VCaP (cell line): ENCODE data around the gene PRR30.

Experiments
- H3K27ac ChIP-seq: fragments of 450-650 bp; 2 replicates; pipeline ENCODE4 v1.5.1; 2017
- TF ChIP-seq, protein P1 (sequence below): fragments of 450-650 bp; conservative IDR thresholded peaks from 2 replicates; pipeline ENCODE4 v1.5.1; 2017; ENCODE audit warnings: mild to moderate bottlenecking, moderate library complexity

Gene PRR30

DNA sequence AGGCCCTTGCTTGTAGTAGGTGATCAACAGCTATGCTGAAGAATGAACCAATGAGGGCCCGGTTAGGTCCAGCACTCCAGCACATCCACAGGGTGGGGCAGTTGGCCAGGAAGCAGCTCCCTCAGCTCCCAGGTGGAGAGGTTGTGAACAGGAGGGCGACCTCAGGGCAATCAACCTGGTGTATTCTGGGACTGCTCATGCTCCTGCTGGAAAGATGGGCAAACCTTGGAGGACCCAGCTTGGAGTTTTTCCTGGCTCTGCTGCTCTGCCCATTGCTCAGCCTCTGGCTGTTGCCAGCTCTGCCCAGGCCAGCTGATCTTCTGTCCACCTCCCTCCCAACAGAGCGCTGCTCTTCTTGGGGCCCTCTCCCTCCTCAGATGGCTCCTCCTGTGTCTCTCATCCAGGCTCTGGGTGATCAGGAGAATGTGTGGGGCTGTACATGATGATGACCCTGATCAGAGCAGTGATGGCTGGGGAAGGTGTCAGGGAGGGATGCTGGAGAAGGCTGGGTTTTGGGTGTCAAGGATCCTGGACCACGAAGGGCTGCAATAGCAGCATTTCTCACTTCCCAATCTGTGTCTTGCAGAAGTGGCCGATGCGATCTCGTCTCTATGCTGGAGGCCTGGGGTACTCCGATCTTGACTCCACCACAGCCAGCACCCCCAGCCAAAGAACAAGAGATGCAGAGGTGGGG is 13.0 kb upstream of the PRR30 start:
- H3K27ac ChIP-seq: no peak overlapping the region
- TF ChIP-seq, protein P1, sequence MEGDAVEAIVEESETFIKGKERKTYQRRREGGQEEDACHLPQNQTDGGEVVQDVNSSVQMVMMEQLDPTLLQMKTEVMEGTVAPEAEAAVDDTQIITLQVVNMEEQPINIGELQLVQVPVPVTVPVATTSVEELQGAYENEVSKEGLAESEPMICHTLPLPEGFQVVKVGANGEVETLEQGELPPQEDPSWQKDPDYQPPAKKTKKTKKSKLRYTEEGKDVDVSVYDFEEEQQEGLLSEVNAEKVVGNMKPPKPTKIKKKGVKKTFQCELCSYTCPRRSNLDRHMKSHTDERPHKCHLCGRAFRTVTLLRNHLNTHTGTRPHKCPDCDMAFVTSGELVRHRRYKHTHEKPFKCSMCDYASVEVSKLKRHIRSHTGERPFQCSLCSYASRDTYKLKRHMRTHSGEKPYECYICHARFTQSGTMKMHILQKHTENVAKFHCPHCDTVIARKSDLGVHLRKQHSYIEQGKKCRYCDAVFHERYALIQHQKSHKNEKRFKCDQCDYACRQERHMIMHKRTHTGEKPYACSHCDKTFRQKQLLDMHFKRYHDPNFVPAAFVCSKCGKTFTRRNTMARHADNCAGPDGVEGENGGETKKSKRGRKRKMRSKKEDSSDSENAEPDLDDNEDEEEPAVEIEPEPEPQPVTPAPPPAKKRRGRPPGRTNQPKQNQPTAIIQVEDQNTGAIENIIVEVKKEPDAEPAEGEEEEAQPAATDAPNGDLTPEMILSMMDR: no peak

DNA sequence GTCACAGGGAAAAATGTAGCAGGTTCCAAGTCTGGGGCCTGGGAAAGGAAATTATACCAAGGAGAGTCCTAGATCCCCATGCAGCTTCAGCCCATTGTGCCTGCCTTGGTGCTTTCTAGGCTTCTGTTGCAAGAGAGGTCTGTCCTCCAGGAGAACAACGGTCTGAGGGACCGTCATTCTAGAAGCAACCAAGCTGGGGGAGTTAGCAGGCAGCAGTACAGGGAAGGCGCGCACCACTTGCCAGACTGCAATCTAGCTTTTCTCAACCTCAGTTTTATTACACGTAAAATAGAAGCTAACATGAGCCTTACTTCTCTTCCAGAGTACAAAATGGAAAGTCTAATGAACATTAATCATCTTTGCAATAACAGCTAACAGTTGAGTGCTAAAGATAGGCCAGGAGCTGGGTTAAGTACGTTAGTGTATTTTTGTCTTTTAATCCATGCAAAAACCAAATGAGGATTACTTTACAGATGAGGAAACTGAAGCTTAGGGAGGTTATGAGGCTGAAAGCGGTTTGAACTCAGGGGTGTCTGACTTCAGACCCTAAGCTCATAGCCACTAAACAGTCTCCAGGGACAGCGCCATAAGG is 11.5 kb upstream of the PRR30 start:
- no peak overlapping the region for H3K27ac ChIP-seq
- TF ChIP-seq, protein P1: no peak

DNA sequence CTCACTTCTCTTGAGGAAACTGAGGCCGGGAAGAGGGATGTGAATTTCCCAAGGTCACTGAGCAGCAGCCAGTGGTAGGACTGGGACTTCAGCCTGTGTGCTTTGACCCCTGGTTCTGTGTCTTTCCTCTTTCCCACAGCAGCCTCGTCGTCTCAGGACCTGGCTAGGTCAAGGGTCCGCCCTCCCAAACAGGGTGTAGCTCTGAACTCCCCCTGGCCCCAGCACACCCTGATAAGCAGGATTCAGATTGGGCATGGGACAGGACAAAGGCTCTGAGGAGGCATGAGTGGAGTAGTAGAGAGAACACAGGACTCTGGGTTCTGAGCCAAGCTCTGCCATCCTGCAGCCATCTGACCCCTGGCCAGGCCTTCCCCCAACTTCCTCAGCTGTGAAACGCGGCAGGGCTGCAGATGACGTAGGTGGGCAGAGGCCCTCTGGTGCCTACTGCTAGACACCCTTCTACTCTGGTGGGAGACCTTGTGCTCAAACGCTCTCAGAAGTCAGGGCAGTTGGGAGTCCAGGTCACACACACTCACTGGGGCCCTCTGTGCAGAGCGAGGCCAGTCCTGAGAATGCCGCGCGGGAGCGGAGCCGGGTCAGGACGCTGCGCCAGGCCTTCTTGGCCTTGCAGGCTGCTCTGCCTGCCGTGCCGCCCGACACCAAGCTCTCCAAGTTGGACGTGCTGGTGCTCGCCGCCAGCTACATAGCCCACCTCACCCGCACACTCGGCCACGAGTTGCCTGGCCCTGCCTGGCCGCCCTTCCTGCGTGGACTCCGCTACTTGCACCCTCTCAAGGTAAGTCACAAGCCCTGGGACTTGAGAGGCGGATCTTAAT is 10.6 kb upstream of the PRR30 start:
- TF ChIP-seq, protein P1: no peak

DNA sequence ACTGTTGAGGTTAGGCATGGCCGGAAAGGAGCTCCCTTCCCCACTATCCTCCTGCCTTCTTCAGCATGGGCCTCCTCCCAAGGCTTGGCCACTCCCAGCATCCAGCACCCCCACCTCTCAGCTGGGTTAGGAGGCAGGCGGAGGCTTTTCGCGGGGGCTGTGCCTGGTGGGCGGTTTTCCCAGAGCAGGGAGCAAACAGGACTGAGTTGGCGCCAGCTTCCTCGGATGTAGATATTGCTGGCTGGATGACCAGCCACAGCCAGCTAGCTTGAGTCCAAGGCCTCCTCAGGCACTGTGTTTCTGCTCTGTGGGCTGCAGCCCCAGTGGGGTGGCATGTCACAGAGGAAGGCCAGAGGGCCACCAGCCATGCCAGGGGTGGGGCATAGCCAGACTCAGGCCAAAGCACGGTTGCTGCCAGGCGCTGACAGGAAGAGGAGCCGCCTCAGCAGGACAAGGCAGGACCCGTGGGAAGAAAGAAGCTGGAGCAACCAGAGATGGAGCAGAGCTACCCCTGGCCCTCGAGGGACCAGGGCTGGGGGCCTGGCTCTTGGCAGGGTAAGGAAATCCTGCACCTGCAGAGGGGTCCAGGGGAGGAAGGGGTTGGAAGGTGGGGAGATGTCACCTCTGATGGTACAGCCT is 9.7 kb upstream of the PRR30 start, which contains the start of gene TCF23:
Gene TCF23, plus strand, starts transcription at position 204 of the 639 bp plus-strand sequence. Its CDS starts 130 bp downstream, at position 334.
- TF ChIP-seq, protein P1: no peak
- H3K27ac ChIP-seq: no peak within 1 kb of the TSS

More for the DNA sequence above, 10.6 kb upstream of the PRR30 start:
- no peak overlapping the region for H3K27ac ChIP-seq

DNA sequence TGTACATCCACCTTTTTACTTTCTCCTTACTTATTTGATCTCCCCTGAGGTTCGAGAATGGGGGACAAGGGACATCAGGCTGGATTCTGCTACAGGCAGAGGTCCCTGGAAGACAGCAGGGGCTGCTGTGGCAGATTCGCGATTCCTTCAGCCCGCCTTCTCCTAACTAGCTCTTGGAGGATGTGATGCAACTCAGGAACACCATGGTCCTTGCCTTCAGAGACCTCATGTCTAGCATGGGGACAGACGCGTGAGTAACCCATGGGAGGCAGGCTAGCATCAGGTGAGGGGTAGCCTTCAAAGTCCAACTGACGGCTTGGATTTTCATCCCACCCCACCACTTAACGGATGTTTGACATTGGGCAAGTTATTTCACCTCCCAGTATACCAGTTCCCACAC is 8.7 kb upstream of the PRR30 start:
- H3K27ac ChIP-seq: no peak overlapping the region
- TF ChIP-seq, protein P1: no peak

DNA sequence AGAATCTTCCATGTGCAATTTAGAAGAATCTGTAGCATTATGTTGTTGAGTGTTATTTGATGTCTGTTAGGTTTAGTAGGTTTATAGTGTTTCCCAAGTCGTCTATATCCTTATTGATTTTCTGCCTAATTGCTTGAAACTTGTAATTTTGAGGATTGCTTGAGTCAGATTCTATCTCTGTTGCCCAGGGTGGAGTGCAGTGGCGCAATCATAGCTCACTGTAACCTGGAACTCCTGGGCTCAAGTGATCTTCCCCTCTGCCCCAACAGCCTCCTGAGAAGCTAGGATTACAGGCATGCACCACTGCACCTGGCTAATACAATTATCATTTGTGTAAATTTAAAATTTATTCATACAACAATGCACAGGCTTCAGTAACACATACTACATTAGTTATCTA is 6.5 kb upstream of the PRR30 start:
- TF ChIP-seq, protein P1: no peak
- no peak overlapping the region for H3K27ac ChIP-seq

DNA sequence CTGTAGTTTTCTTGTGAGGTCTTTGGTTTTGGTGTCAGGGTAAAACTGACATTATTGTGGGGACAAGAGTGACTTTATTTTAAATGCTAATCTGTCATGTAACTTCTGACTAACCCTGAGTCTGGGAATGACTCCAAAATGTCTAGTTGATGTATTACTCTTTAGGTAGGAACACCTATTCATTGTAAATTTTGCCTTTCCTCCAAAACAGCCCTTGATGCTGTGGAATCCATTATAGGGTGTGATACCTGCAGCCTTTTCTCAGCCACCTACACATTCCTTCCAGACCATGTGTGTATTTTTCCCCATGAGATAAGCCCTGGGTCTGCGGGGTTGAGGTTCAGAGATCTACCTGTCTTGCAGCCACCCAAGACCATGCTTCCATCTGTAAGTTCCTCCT is 4.1 kb upstream of the PRR30 start:
- no peak overlapping the region for H3K27ac ChIP-seq
- TF ChIP-seq, protein P1: no peak
